ENCODE measurements around the gene CACNG6.

The CACNG6 gene

GRCh38 chr19:53966931-53967330 lies 24.5 kb upstream of the CACNG6 start:
- DNase-seq (ENCODE audit: low read depth) = no peak
- TF ChIP-seq CTCF (IDR thresholded peaks at IDR 0.05; ENCODE audit: insufficient read depth, low read depth, low read length, missing control alignments) = no peak
- no peak overlapping the region for H3K4me3 ChIP-seq (ENCODE audit: low read length)

- no peak for DNase-seq (ENCODE audit: low read depth)
- no peak overlapping the region for H3K4me3 ChIP-seq (ENCODE audit: low read length)
- no peak for TF ChIP-seq CTCF (IDR thresholded peaks at IDR 0.05; ENCODE audit: insufficient read depth, low read depth, low read length, missing control alignments)
These were observed 22.1 kb upstream of the CACNG6 start for GRCh38 chr19:53969366-53969765.

- no peak overlapping the region for H3K4me3 ChIP-seq (ENCODE audit: low read length)
- TF ChIP-seq CTCF (IDR thresholded peaks at IDR 0.05; ENCODE audit: insufficient read depth, low read depth, low read length, missing control alignments) = no peak
- DNase-seq (ENCODE audit: low read depth) = no peak
These were observed 19.8 kb upstream of the CACNG6 start for GRCh38 chr19:53971673-53972072.

- TF ChIP-seq CTCF (IDR thresholded peaks at IDR 0.05; ENCODE audit: insufficient read depth, low read depth, low read length, missing control alignments) = no peak
- peak; percentile 68 for DNase-seq (ENCODE audit: low read depth)
- no peak overlapping the region for H3K4me3 ChIP-seq (ENCODE audit: low read length)
These were observed 13.9 kb upstream of the CACNG6 start for GRCh38 chr19:53977429-53977990.

- H3K4me3 ChIP-seq (ENCODE audit: low read length) = no peak overlapping the region
- no peak for TF ChIP-seq CTCF (IDR thresholded peaks at IDR 0.05; ENCODE audit: insufficient read depth, low read depth, low read length, missing control alignments)
- DNase-seq (ENCODE audit: low read depth) = peak; percentile 40
These were observed 13.3 kb upstream of the CACNG6 start for GRCh38 chr19:53977991-53978731.

GRCh38 chr19:53978975-53979801 lies 12.2 kb upstream of the CACNG6 start:
- TF ChIP-seq CTCF (IDR thresholded peaks at IDR 0.05; ENCODE audit: insufficient read depth, low read depth, low read length, missing control alignments) = no peak
- H3K4me3 ChIP-seq (ENCODE audit: low read length) = no peak overlapping the region

More at GRCh38 chr19:53978975-53979801, 12.2 kb upstream of the CACNG6 start:
- no peak for DNase-seq (ENCODE audit: low read depth)
